Inflammatory macrophage treated with lipopolysaccharide for 1 hour (primary cell): ENCODE results near the gene SLC16A6.
A peak's percentile ranks its signal among the peaks of the same experiment; 100 is the strongest.
"Not testable (repeated sequence)": the region's sequence is repeated elsewhere in the genome, so short reads cannot be mapped to it uniquely, and the experiment has no call there.

Source experiments
- DNase-seq, 2 donors: peaks; one replicate each; pipeline ENCODE4 v3.0.0-alpha.2; 2020 to 2022

SLC16A6 gene

GRCh38 chr17:68246271-68247028 is 44.5 kb downstream of the SLC16A6 start:
- no peak for DNase-seq

DNA sequence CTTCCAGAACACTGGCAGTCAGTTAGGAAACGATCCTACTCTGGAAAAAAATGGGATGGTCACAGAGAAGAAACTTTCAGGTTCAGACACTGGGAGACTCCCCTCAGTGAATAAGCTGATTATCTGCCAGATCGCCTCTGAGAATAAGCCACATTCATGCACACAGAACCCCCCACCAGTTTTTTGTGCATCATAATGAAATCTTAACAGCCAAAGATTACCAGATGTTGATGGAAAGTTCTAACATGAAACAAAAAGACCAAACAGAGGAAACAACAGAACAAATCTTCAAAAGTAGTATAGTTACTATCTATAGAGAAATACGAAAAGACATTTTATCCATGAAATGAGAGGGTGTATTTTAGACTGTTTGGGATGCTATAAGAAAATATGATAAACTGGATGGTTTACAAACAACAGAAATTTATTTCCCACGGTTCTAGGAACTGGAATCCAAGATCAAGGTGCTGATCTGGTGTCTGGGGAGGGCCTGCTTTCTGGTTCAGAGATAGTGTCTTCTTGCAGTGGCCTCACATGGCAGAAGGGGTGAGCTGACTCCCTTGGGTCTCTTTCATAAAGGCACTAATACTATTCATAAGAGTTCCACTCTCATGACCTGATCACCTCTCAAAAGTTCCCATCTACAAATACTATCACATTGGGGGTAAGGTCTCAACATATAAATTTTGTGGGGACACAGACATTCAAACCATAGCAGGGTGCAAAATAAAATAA is 51.1 kb downstream of the SLC16A6 start:
- DNase-seq = no peak

DNA sequence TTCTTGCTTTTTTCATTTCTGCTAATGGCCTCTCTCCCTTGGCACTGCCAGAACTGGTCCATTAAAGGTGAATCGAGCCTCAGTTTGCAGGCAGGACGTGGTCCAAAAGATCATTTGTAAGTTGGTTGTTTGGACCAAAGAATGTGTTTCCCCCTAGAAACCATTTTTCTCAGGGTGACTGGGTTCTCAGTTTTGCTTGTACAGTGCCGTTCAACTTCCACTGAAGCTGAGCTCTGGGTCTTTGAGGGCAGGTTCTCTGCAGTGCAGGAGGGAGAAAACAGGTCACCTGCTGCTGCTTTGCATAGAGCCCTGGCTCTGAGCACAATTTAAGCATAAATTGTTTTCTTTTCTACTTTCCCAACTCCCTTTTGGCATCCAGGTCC is 52.1 kb downstream of the SLC16A6 start:
- DNase-seq = no peak

GRCh38 chr17:68238164-68238870 is 52.6 kb downstream of the SLC16A6 start:
- peak in 1 of 2 donors; percentile 37 for DNase-seq

GRCh38 chr17:68237369-68238163 is 53.4 kb downstream of the SLC16A6 start:
- DNase-seq = peak; percentile 89 to 93

- DNase-seq = not testable (repeated sequence)
Measured at GRCh38 chr17:68235336-68235791, 55.6 kb downstream of the SLC16A6 start.

- DNase-seq = peak; percentile 88 to 96
Measured at GRCh38 chr17:68234726-68235335, 56.1 kb downstream of the SLC16A6 start.

DNA sequence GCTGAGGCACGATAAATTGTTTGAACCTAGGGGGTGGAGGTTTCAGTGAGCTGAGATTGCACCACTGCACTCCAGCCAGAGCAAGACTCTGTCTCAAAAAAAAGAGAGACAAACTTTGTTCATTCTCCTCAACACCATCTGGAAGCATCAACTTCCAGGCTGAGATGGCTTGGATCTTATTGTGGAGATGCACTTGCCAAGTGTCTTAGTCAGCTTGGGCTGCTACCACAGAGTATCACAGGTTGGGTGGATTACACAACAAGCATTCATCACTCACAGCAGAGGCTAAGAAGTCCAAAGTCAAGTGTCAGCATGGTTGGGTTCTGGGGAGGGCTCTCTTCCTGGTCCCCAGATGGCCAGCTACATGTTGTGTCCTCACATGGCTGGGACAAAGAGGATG is 58.2 kb downstream of the SLC16A6 start:
- peak in 1 of 2 donors; percentile 66 for DNase-seq

GRCh38 chr17:68231541-68231940 is 59.4 kb downstream of the SLC16A6 start:
- peak; percentile 30 to 48 for DNase-seq

- not testable (repeated sequence) for DNase-seq
Measured at GRCh38 chr17:68231131-68231530, 59.8 kb downstream of the SLC16A6 start.

- DNase-seq = no peak
Measured at GRCh38 chr17:68229619-68230018, 61.3 kb downstream of the SLC16A6 start.

- no peak for DNase-seq
Measured at GRCh38 chr17:68228817-68229570, 61.9 kb downstream of the SLC16A6 start.

- DNase-seq = peak; percentile 62 to 80
Measured at GRCh38 chr17:68228039-68228680, 62.8 kb downstream of the SLC16A6 start.

GRCh38 chr17:68225055-68225454 is 65.9 kb downstream of the SLC16A6 start:
- DNase-seq = not testable (repeated sequence)

GRCh38 chr17:68222606-68223005 is 68.3 kb downstream of the SLC16A6 start:
- peak in 1 of 2 donors; percentile 48 for DNase-seq

- DNase-seq = no peak
Measured at GRCh38 chr17:68221786-68222185, 69.1 kb downstream of the SLC16A6 start.

GRCh38 chr17:68220786-68221185 is 70.1 kb downstream of the SLC16A6 start:
- not testable (repeated sequence) for DNase-seq

- DNase-seq = not testable (repeated sequence)
Measured at GRCh38 chr17:68220186-68220585, 70.7 kb downstream of the SLC16A6 start.

- DNase-seq = not testable (repeated sequence)
Measured at GRCh38 chr17:68219429-68219828, 71.5 kb downstream of the SLC16A6 start.
